NK-92 treated with Interleukin-12 subunit alpha and Interleukin-12 subunit beta, amount 100 ng/mL, for 24 hours (cell line): ENCODE results near the gene TTPAL.

Experiments
- DNase-seq: peaks from one replicate; lab custom pipeline; 2025; lab: John Stamatoyannopoulos, UW

TTPAL gene

GRCh38 chr20:44475694-44476560, at the start of gene TTPAL:
Gene TTPAL, plus strand, starts transcription at chr20:44475874. Its CDS starts 4,126 bp downstream, at chr20:44480000.
- peak; percentile 78 for DNase-seq

GRCh38 chr20:44425923-44426322, 49.8 kb upstream of the TTPAL start:
- DNase-seq: no peak

- no peak for DNase-seq
Measured at GRCh38 chr20:44426879-44427790, 48.5 kb upstream of the TTPAL start.

GRCh38 chr20:44427804-44428173, 47.9 kb upstream of the TTPAL start:
- DNase-seq: no peak

- no peak for DNase-seq
Measured at GRCh38 chr20:44428174-44429016, 47.3 kb upstream of the TTPAL start.

DNA sequence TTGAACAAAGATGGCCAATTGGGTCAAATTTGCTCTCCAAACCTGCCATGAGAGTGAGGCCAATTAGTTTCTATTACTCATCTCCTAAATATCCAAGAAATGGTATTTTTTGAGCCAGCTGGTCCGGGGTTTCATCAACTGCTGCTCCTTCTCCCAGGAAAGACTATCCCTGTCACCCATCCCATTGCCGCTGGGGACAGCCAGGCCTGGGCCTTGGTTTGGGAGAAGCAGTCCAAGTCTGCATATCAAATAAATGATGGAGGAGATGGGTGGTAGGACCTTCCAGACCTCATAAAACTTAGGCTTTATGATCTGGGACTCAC, 46.7 kb upstream of the TTPAL start:
- DNase-seq: no peak

- no peak for DNase-seq
Measured at GRCh38 chr20:44429419-44430269, 46.0 kb upstream of the TTPAL start.

GRCh38 chr20:44430270-44431065, 45.2 kb upstream of the TTPAL start:
- DNase-seq: no peak

- DNase-seq: no peak
Measured at GRCh38 chr20:44431118-44431501, 44.6 kb upstream of the TTPAL start.

DNA sequence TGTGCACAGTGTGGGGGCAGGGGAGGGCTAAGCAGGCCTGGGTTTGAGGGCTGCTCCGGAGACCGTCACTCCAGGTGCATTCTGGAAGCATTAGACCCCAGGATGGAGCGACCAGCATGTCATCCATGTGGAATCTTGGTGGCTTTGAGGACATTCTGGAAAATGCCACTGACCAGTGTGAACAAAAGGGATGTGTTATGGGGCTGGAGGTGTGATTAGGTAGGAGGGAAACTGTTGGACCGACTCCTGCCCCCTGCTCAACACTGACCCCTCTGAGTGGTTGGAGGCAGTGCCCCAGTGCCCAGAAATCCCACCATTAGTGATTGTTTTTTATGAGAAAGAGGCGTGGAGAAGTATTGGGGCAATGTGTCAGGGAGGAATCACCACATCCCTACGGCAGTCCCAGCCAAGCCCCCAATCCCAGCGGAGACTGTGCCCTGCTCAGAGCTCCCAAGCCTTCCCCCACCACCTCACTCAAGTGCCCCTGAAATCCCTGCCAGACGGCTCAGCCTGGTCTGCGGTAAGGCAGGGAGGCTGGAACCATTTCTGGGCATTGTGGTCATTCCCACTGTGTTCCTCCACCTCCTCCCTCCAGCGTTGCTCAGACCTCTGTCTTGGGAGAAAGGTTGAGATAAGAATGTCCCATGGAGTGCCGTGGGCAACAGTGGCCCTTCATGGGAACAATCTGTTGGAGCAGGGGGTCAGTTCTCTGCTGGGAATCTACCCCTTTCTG, 44.0 kb upstream of the TTPAL start:
- no peak for DNase-seq

DNA sequence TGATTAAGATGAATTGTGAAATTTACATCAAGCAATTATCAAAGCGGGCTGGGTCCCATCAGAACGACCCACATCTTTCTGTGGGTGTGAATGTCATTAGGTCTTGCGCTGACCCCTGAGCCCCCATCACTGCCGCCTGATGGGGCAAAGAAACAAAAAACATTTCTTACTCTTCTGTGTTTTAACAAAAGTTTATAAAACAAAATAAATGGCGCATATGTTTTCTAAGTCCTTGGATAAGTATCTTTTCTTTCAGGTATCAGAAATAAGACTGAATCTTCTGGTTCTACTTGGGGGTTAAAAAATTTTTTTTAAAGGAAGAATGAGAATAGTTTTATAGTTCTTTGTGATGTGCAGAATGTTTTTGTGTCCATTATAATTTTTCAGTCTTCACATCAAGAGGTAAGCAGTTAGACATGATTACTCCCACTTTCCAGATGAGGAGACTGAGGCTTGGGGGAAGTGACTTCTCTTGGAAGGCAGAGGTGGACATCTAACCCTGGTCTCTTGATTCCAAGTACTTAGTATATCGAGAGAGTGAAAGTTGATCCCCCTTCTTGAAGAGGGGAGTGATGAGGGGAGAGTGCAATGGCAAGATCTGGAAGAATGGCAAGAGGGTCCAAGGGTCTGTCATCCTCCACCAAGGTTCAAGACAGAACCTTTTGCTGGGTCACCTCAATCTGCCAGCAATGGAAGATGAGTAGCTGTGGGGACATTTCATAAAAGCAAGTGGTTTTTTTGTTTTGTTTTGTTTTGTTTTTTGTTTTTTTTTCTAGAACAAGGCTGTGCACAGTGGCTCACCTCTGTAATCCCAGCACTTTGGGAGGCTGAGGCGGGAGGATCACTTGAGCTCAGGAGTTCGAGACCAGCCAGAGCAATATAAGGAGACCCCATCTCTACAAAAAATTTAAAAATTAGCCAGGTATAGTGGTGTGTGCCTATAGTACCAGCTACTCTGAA, 42.8 kb upstream of the TTPAL start:
- no peak for DNase-seq

- DNase-seq: no peak
Measured at GRCh38 chr20:44433751-44434538, 41.7 kb upstream of the TTPAL start.

GRCh38 chr20:44435630-44436335, 39.9 kb upstream of the TTPAL start:
- no peak for DNase-seq

GRCh38 chr20:44436393-44436792, 39.3 kb upstream of the TTPAL start:
- DNase-seq: no peak

DNA sequence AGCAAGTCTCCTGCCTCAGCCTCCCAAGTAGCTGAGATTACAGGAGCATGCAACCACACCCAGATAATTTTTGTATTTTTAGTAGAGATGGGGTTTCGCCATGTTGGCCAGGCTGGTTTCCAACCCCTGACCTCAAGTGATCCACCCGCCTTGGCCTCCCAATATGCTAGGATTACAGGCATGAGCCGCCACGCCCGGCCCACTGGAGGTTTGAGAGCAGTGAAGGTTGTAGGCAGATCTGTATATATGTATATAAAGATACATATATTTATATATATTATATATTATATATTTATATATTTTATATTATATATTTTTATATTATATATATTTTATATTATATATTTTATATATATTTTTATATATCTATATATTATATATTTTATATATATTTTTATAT, 38.2 kb upstream of the TTPAL start:
- no peak for DNase-seq

DNA sequence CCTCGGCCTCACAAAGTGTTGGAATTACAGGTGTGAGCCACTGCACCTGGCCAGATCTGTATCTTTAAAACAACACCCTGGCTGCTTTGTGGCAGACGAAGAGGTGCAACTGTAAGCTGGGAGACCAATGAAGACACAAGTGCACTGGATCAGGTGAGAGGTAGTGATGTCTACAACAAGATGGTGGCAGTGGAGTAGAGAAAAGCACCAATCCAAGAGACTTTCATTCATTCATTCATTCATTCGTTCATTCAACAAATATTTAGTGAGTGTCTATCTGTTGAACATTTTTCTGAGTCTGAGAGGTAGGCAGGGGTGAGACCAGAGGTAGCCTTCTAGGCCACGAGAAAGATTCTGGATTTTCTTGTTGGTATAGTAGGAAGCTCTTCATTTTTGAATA, 36.9 kb upstream of the TTPAL start:
- DNase-seq: no peak

GRCh38 chr20:44439318-44439717, 36.4 kb upstream of the TTPAL start:
- no peak for DNase-seq
